Fibroblast of pulmonary artery (primary cell): ENCODE measurements around the gene RHOF.

Experiments
- DNase-seq: peaks from one replicate; pipeline ENCODE4 v3.0.0-alpha.2; 2010; ENCODE audit warnings: low read depth
- H3K4me3 ChIP-seq: replicated peaks from 2 replicates; pipeline ENCODE4 v1.5.1; 2011; ENCODE audit warnings: low read depth, mild to moderate bottlenecking, control low read depth, low read length, moderate library complexity
- CTCF ChIP-seq: IDR thresholded peaks from 2 replicates; pipeline ENCODE4 v1.5.1; 2011; ENCODE audit warnings: mild to moderate bottlenecking, control low read depth, low read length, inconsistent platforms; ENCODE audit errors: missing control alignments

RHOF gene

GRCh38 chr12:121808623-121809022 lies 15.1 kb upstream of the RHOF start:
- TF ChIP-seq CTCF: no peak
- H3K4me3 ChIP-seq: no peak overlapping the region
- DNase-seq: no peak

- TF ChIP-seq CTCF: no peak
- no peak overlapping the region for H3K4me3 ChIP-seq
- DNase-seq: no peak
Measured at GRCh38 chr12:121807642-121808347, 14.3 kb upstream of the RHOF start.

- peak overlapping the region; percentile 78 for H3K4me3 ChIP-seq
- no peak for DNase-seq
- TF ChIP-seq CTCF: no peak
Measured at GRCh38 chr12:121806546-121807423, 13.3 kb upstream of the RHOF start.

GRCh38 chr12:121806009-121806545 lies 12.6 kb upstream of the RHOF start:
- peak overlapping the region; percentile 78 for H3K4me3 ChIP-seq
- no peak for DNase-seq
- no peak for TF ChIP-seq CTCF

GRCh38 chr12:121805171-121806008 lies 11.9 kb upstream of the RHOF start:
- H3K4me3 ChIP-seq: peak overlapping the region; percentile 78
- no peak for TF ChIP-seq CTCF
- DNase-seq: no peak

- H3K4me3 ChIP-seq: peak overlapping the region; percentile 78
- DNase-seq: no peak
Measured at GRCh38 chr12:121804417-121805111, 11.1 kb upstream of the RHOF start.

More at GRCh38 chr12:121804417-121805111, 11.1 kb upstream of the RHOF start:
- TF ChIP-seq CTCF: no peak
